H9 (cell line): ENCODE measurements around the gene ORMDL2. TPM values are rescaled to one million over a fixed set of nuclear protein-coding genes. Genes with fewer than 3 reads are reported as not detected.

Experiments used
- DNase-seq: peaks from one replicate; pipeline ENCODE4 v3.0.0-alpha.2; 2017
- H2AFZ ChIP-seq: one replicate; pipeline ENCODE4 v1.6.1; 2013; ENCODE audit warnings: mild to moderate bottlenecking, low read length, control low read depth, moderate library complexity
- H2AK5ac ChIP-seq: 2 replicates; pipeline ENCODE4 v1.6.1; 2013; ENCODE audit warnings: low read length, control low read depth, mixed read lengths; ENCODE audit not compliant: insufficient read length
- H2BK120ac ChIP-seq: one replicate; pipeline ENCODE4 v1.6.1; 2013; ENCODE audit warnings: low read depth, mild to moderate bottlenecking, low read length, control low read depth, inconsistent platforms; ENCODE audit not compliant: poor library complexity, severe bottlenecking
- H2BK12ac ChIP-seq: 2 replicates; pipeline ENCODE4 v1.6.1; 2013; ENCODE audit warnings: low read length, control low read depth, mixed read lengths, low read depth; ENCODE audit not compliant: insufficient read length
- H2BK15ac ChIP-seq: 2 replicates; pipeline ENCODE4 v1.6.1; 2013; ENCODE audit warnings: low read depth, low read length, control low read depth
- H2BK20ac ChIP-seq: one replicate; pipeline ENCODE4 v1.6.1; 2013; ENCODE audit warnings: low read depth, mild to moderate bottlenecking, low read length, control low read depth, inconsistent platforms; ENCODE audit not compliant: poor library complexity, severe bottlenecking
- H2BK5ac ChIP-seq: 2 replicates; pipeline ENCODE4 v1.6.1; 2013; ENCODE audit warnings: low read length, control low read depth, mixed read lengths; ENCODE audit not compliant: insufficient read length
- H3K14ac ChIP-seq: 2 replicates; pipeline ENCODE4 v1.6.1; 2013; ENCODE audit warnings: low read length, control low read depth; ENCODE audit not compliant: insufficient read depth
- H3K18ac ChIP-seq: 2 replicates; pipeline ENCODE4 v1.6.1; 2013; ENCODE audit warnings: low read depth, mild to moderate bottlenecking, mixed read lengths, low read length, control low read depth; ENCODE audit not compliant: insufficient read length
- H3K23ac ChIP-seq: 2 replicates; pipeline ENCODE4 v1.6.1; 2013; ENCODE audit warnings: low read length, control low read depth, mixed read lengths, low read depth; ENCODE audit not compliant: insufficient read length
- H3K23me2 ChIP-seq: 2 replicates; pipeline ENCODE4 v1.6.1; 2013; ENCODE audit warnings: low read depth, mild to moderate bottlenecking, mixed read lengths, low read length, control low read depth; ENCODE audit not compliant: insufficient read length, poor library complexity, severe bottlenecking
- H3K27ac ChIP-seq: 2 replicates; pipeline ENCODE4 v1.5.1; 2013; ENCODE audit warnings: low read length, control low read depth, mixed read lengths, low read depth; ENCODE audit not compliant: insufficient read length
- H3K27me3 ChIP-seq: 2 replicates; pipeline ENCODE4 v1.6.1; 2013; ENCODE audit warnings: low read length, control low read depth, inconsistent platforms; ENCODE audit not compliant: insufficient read depth
- H3K4ac ChIP-seq: 2 replicates; pipeline ENCODE4 v1.6.1; 2013; ENCODE audit warnings: low read depth, mild to moderate bottlenecking, control low read depth, inconsistent platforms, low read length, moderate library complexity
- H3K4me1 ChIP-seq: 2 replicates; pipeline ENCODE4 v1.6.1; 2013; ENCODE audit warnings: low read length, control low read depth, inconsistent platforms; ENCODE audit not compliant: insufficient read depth
- H3K4me2 ChIP-seq: 2 replicates; pipeline ENCODE4 v1.6.1; 2013; ENCODE audit warnings: low read length, control low read depth, mixed read lengths; ENCODE audit not compliant: insufficient read length, insufficient read depth
- H3K56ac ChIP-seq: 2 replicates; pipeline ENCODE4 v1.6.1; 2013; ENCODE audit warnings: low read depth, mild to moderate bottlenecking, mixed read lengths, low read length, control low read depth; ENCODE audit not compliant: insufficient read length
- H3K79me1 ChIP-seq: 2 replicates; pipeline ENCODE4 v1.6.1; 2013; ENCODE audit warnings: low read depth, mild to moderate bottlenecking, moderate library complexity, low read length, control low read depth, inconsistent platforms; ENCODE audit not compliant: insufficient read depth, poor library complexity, severe bottlenecking
- H3K79me2 ChIP-seq: 2 replicates; pipeline ENCODE4 v1.6.1; 2013; ENCODE audit warnings: low read length, control low read depth, inconsistent platforms; ENCODE audit not compliant: insufficient read depth
- H3K9ac ChIP-seq: 2 replicates; pipeline ENCODE4 v1.6.1; 2013; ENCODE audit warnings: low read length, control low read depth, mixed read lengths; ENCODE audit not compliant: insufficient read length; ENCODE audit errors: extremely low read depth
- H3K9me3 ChIP-seq: one replicate; pipeline ENCODE4 v1.6.1; 2013; ENCODE audit warnings: low read depth, low read length, inconsistent platforms; ENCODE audit not compliant: control insufficient read depth
- H3T11ph ChIP-seq: one replicate; pipeline ENCODE4 v1.6.1; 2013; ENCODE audit warnings: mild to moderate bottlenecking, low read length, control low read depth, inconsistent platforms
- H4K20me1 ChIP-seq: one replicate; pipeline ENCODE4 v1.6.1; 2013; ENCODE audit not compliant: control insufficient read depth, insufficient read length, insufficient read depth
- H4K5ac ChIP-seq: 2 replicates; pipeline ENCODE4 v1.6.1; 2013; ENCODE audit warnings: low read depth, mild to moderate bottlenecking, mixed read lengths, low read length, control low read depth; ENCODE audit not compliant: insufficient read length
- H4K8ac ChIP-seq: replicated peaks from 2 replicates; pipeline ENCODE4 v1.6.1; 2013; ENCODE audit warnings: low read length, control low read depth, mixed read lengths, low read depth; ENCODE audit not compliant: insufficient read length
- H4K91ac ChIP-seq: 2 replicates; pipeline ENCODE4 v1.6.1; 2013; ENCODE audit warnings: low read depth, mild to moderate bottlenecking, moderate library complexity, mixed read lengths, low read length, control low read depth; ENCODE audit not compliant: insufficient read length
- H3K27ac Mint-ChIP-seq, 3 experiments: 2 replicates in 2 of 3; 3 replicates in 1 of 3; pipeline ENCODE4 v1.8.0; 2020 to 2021; ENCODE audit warnings: mixed read lengths in 3 of 3, mild to moderate bottlenecking in 1 of 3, moderate library complexity in 1 of 3
- H3K27me3 Mint-ChIP-seq: 2 replicates; pipeline ENCODE4 v1.8.0; 2021; ENCODE audit warnings: low read depth, mild to moderate bottlenecking, moderate library complexity, mixed read lengths
- H3K36me3 Mint-ChIP-seq, 3 experiments: 2 replicates in 2 of 3; 3 replicates in 1 of 3; pipeline ENCODE4 v1.8.0; 2020 to 2021; ENCODE audit warnings: low read depth in 3 of 3, mixed read lengths in 3 of 3; ENCODE audit not compliant: insufficient read depth in 1 of 3
- H3K4me1 Mint-ChIP-seq, 2 experiments: 2 replicates each; pipeline ENCODE4 v1.8.0; 2020; ENCODE audit warnings: mixed read lengths in 2 of 2
- H3K4me3 Mint-ChIP-seq, 2 experiments: 2 replicates in 1 of 2; 3 replicates in 1 of 2; pipeline ENCODE4 v1.8.0; 2020 to 2021; ENCODE audit warnings: mild to moderate bottlenecking in 2 of 2, mixed read lengths in 2 of 2, moderate library complexity in 1 of 2
- H3K9me3 Mint-ChIP-seq, 2 experiments: 2 replicates in 1 of 2; 3 replicates in 1 of 2; pipeline ENCODE4 v1.8.0; 2020; ENCODE audit warnings: mild to moderate bottlenecking in 2 of 2, mixed read lengths in 2 of 2, moderate library complexity in 1 of 2
- WGBS: extraction: QIAGEN DNeasy Blood & Tissue Kit; methylation state at CpG from one replicate; pipeline ENCODE4 v1.1.7; 2013; ENCODE audit warnings: missing lambda C conversion rate, low lambda C conversion rate, mixed read lengths; ENCODE audit not compliant: insufficient read length; ENCODE audit errors: extremely low coverage; 5-methylcytosine and 5-hydroxymethylcytosine counted together
- total RNA-seq: library from RNA; stranded (reverse); gene quantifications from 2 replicates; pipeline ENCODE4 v1.2.1, GENCODE V29; 2021
- TF ChIP-seq, protein P1 (sequence below): fragments of 200-600 bp; sonication (generic); conservative IDR thresholded peaks from 3 replicates; pipeline ENCODE4 v1.8.0; 2021; ENCODE audit warnings: antibody characterized with exemption, mild to moderate bottlenecking

ORMDL2 gene
- total RNA-seq, 1 experiment from 2014 or later = 51.3 TPM

DNA sequence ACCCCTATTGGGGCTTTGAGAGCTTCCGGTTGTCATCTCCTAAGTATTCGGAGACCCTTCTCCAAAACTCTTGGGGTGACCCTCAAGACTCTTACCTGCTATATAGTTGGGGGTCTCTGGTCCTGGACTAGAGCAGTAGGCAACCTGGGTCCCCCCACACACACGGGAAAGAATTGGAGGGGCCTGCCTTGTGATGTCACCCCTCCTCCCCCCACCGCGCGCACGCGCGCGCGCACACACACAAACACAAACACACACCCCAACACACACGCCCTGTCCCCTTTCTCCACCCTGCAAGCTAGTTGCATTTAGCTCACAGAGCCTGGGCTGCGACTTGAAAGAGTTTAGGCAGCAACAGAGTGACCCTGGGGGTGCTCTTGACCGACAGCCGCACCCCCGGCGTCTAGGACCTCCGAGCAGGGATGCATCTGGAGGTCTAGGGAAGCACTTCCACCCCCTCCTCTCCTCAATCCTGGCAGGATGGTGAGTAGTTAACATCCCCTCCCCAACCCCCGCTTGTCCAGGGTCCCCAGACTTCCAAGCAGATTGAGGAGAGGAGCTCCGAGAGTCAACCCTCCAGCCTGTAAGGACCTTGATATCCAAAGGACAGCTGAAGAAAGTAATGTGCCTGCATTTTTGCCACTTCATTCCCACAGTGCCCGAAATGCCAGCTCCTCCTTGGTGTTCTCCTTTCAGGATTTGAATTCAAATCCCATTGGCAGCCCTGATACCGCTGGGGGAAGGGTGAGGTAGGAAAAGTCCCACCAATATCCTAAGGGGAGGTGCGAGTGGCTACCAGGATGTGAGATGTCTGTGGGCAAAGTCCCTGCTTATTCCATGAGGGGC, 13.0 kb downstream of the ORMDL2 start:
- no peaks in the 10 kb centered on the region for H3K4me1 ChIP-seq
- TF ChIP-seq, protein P1, sequence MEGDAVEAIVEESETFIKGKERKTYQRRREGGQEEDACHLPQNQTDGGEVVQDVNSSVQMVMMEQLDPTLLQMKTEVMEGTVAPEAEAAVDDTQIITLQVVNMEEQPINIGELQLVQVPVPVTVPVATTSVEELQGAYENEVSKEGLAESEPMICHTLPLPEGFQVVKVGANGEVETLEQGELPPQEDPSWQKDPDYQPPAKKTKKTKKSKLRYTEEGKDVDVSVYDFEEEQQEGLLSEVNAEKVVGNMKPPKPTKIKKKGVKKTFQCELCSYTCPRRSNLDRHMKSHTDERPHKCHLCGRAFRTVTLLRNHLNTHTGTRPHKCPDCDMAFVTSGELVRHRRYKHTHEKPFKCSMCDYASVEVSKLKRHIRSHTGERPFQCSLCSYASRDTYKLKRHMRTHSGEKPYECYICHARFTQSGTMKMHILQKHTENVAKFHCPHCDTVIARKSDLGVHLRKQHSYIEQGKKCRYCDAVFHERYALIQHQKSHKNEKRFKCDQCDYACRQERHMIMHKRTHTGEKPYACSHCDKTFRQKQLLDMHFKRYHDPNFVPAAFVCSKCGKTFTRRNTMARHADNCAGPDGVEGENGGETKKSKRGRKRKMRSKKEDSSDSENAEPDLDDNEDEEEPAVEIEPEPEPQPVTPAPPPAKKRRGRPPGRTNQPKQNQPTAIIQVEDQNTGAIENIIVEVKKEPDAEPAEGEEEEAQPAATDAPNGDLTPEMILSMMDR = no peak
- H3K79me2 ChIP-seq = no peaks in the 10 kb centered on the region
- H2BK5ac ChIP-seq = no peak overlapping the region
- WGBS = no CpG with 5 or more reads among the region's 23 CpGs
- Mint-ChIP-seq H3K36me3 (peaks cover 4 to 17% (median 16%) of the 10 kb centered on the region in 3 experiments; a peak in 6 of 7 replicates), H3K27ac (peak overlapping the region; percentile 99 to 100 (median 99)), H3K4me1 (peaks cover 31 to 46% of the 10 kb centered on the region in 2 experiments), H3K4me3 (peak overlapping the region; percentile 98 to 100), H3K9me3 (no peaks in the 10 kb centered on the region; a peak in 2 of 5 replicates), H3K27me3 (no peaks in the 10 kb centered on the region)
- H4K5ac ChIP-seq = no peak overlapping the region
- no peak overlapping the region for H4K8ac ChIP-seq
- no peak overlapping the region for H2AFZ ChIP-seq
- H2BK20ac ChIP-seq = no peak overlapping the region
- H3K79me1 ChIP-seq = no peaks in the 10 kb centered on the region
- no peaks in the 10 kb centered on the region for H4K20me1 ChIP-seq
- no peak overlapping the region for H2BK120ac ChIP-seq
- DNase-seq = peak; percentile 81
- H3K23ac ChIP-seq = no peak overlapping the region
- no peak overlapping the region for H3K14ac ChIP-seq
- no peak overlapping the region for H2BK12ac ChIP-seq
- peak overlapping the region; percentile 85 for H3K4me2 ChIP-seq
- H3K18ac ChIP-seq = peak overlapping the region; percentile 49
- H3K27ac ChIP-seq = peak overlapping the region; percentile 14
- no peaks in the 10 kb centered on the region for H3K27me3 ChIP-seq
- H3K4ac ChIP-seq = no peak overlapping the region
- H3K9me3 ChIP-seq = no peaks in the 10 kb centered on the region
- H2AK5ac ChIP-seq = no peak overlapping the region
- no peak overlapping the region for H4K91ac ChIP-seq
- H3K9ac ChIP-seq = peak overlapping the region; percentile 63
- H2BK15ac ChIP-seq = no peak overlapping the region
- H3K23me2 ChIP-seq = peaks cover 9% of the 10 kb centered on the region
- H3K56ac ChIP-seq = no peak overlapping the region
- no peak overlapping the region for H3T11ph ChIP-seq
